Myocyte (in vitro differentiated cells): ENCODE data around the gene VSTM2B. TPM values are rescaled to one million over a fixed set of nuclear protein-coding genes. Genes with fewer than 3 reads are reported as not detected.

Source experiments
- DNase-seq: peaks from one replicate; pipeline ENCODE4 v3.0.0-alpha.2; 2012; ENCODE audit warnings: low read depth
- total RNA-seq: library from RNA; depleted of rRNA; stranded (reverse); fragments of >200 nt; gene quantifications from 2 replicates; pipeline ENCODE4 v1.2.3, GENCODE V29; 2014

The VSTM2B gene
- total RNA-seq, 1 donor from 2014 or later: not detected

GRCh38 chr19:29495901-29496441 is 29.8 kb upstream of the VSTM2B start:
- no peak for DNase-seq

GRCh38 chr19:29497241-29497640 is 28.6 kb upstream of the VSTM2B start:
- no peak for DNase-seq

- no peak for DNase-seq
Measured at GRCh38 chr19:29497686-29498436, 27.9 kb upstream of the VSTM2B start.

- DNase-seq: no peak
Measured at GRCh38 chr19:29499261-29499920, 26.4 kb upstream of the VSTM2B start.

- no peak for DNase-seq
Measured at GRCh38 chr19:29499921-29500590, 25.7 kb upstream of the VSTM2B start.

- no peak for DNase-seq
Measured at GRCh38 chr19:29501816-29502580, 23.8 kb upstream of the VSTM2B start.

- no peak for DNase-seq
Measured at GRCh38 chr19:29502581-29502850, 23.3 kb upstream of the VSTM2B start.

GRCh38 chr19:29503140-29503758 is 22.5 kb upstream of the VSTM2B start:
- no peak for DNase-seq

- DNase-seq: no peak
Measured at GRCh38 chr19:29503785-29504184, 22.0 kb upstream of the VSTM2B start.

GRCh38 chr19:29504454-29504853 is 21.3 kb upstream of the VSTM2B start:
- DNase-seq: no peak

- DNase-seq: no peak
Measured at GRCh38 chr19:29505097-29505824, 20.5 kb upstream of the VSTM2B start.

GRCh38 chr19:29506619-29506911 is 19.2 kb upstream of the VSTM2B start:
- DNase-seq: no peak

- no peak for DNase-seq
Measured at GRCh38 chr19:29507081-29507860, 18.5 kb upstream of the VSTM2B start.

GRCh38 chr19:29508181-29508580 is 17.6 kb upstream of the VSTM2B start:
- no peak for DNase-seq

GRCh38 chr19:29509456-29509855 is 16.3 kb upstream of the VSTM2B start:
- no peak for DNase-seq

GRCh38 chr19:29510701-29511265 is 15.0 kb upstream of the VSTM2B start:
- no peak for DNase-seq

GRCh38 chr19:29511768-29512167 is 14.0 kb upstream of the VSTM2B start:
- DNase-seq: no peak

GRCh38 chr19:29512748-29513147 is 13.0 kb upstream of the VSTM2B start:
- DNase-seq: no peak

- DNase-seq: no peak
Measured at GRCh38 chr19:29514525-29515232, 11.1 kb upstream of the VSTM2B start.
